Measurements from ENCODE around the gene CDCA5.

The CDCA5 gene

GRCh38 chr11:65040847-65041622, 42.8 kb downstream of the CDCA5 start, which contains the start of gene SAC3D1:
Gene SAC3D1 (plus strand): TSS chr11:65041210. CDS start chr11:65041293, 83 bp downstream.
- peak; percentile 95 for DNase-seq

- DNase-seq, result no peak
Measured at GRCh38 chr11:65040520-65040846, 43.4 kb downstream of the CDCA5 start.

- no peak for DNase-seq
Measured at GRCh38 chr11:65036931-65037330, 46.9 kb downstream of the CDCA5 start.

- DNase-seq, result no peak
Measured at GRCh38 chr11:65035579-65035978, 48.3 kb downstream of the CDCA5 start.

GRCh38 chr11:65034423-65034822, 49.4 kb downstream of the CDCA5 start:
- DNase-seq, result no peak

GRCh38 chr11:65032216-65032615, 51.6 kb downstream of the CDCA5 start:
- DNase-seq, result no peak

All from inflammatory macrophage (primary cell).